ENCODE data around the gene USP40. TPM values are rescaled to one million over a fixed set of nuclear protein-coding genes. Genes with fewer than 3 reads are reported as not detected.
A peak's percentile ranks its signal among the peaks of the same experiment; 100 is the strongest.

Gene USP40
- total and polyA plus RNA-seq, 4 donors = 16.7 to 80.4 (median 35.7) TPM

DNA sequence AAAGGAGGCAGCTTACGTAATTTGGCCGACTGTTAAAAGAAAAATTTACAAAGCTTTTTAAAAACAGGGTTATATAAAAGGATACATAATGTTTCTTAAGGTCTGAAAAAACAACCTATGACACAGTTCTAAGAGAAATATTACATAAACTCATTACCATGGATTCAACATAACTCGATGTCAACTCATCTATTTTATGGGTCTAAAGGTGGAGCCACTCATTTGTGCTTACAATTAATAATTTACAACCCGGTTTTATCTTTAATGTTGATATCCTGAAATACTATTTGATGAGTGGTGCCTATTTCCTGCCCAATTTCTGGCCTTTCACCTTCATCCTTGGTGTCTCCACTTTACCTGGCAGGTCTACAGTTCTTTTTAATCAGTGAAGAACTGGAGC, 15.1 kb downstream of the USP40 start:
- no peaks in the 10 kb centered on the region for H3K9me3 ChIP-seq (ENCODE audit: control insufficient read depth in 4 of 4, insufficient read depth in 3 of 4, low read length in 3 of 4)
- no peaks in the 10 kb centered on the region for H3K27me3 ChIP-seq (ENCODE audit: control insufficient read depth in 3 of 3, insufficient read depth in 3 of 3, low read length in 2 of 3)
- ATAC-seq (ENCODE audit: insufficient read depth, low FRiP score) = no peak
- H3K36me3 ChIP-seq (ENCODE audit: control insufficient read depth in 4 of 4, insufficient read depth in 4 of 4, low read length in 4 of 4) = peaks cover 4 to 25% (median 12%) of the 10 kb centered on the region in 4 donors
- H3K4me1 ChIP-seq (ENCODE audit: control insufficient read depth in 5 of 5, insufficient read depth in 5 of 5, low read length in 5 of 5) = no peaks in the 10 kb centered on the region
- TF ChIP-seq, protein P1, sequence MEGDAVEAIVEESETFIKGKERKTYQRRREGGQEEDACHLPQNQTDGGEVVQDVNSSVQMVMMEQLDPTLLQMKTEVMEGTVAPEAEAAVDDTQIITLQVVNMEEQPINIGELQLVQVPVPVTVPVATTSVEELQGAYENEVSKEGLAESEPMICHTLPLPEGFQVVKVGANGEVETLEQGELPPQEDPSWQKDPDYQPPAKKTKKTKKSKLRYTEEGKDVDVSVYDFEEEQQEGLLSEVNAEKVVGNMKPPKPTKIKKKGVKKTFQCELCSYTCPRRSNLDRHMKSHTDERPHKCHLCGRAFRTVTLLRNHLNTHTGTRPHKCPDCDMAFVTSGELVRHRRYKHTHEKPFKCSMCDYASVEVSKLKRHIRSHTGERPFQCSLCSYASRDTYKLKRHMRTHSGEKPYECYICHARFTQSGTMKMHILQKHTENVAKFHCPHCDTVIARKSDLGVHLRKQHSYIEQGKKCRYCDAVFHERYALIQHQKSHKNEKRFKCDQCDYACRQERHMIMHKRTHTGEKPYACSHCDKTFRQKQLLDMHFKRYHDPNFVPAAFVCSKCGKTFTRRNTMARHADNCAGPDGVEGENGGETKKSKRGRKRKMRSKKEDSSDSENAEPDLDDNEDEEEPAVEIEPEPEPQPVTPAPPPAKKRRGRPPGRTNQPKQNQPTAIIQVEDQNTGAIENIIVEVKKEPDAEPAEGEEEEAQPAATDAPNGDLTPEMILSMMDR (IDR thresholded peaks at IDR 0.05; ENCODE audit: control extremely low read depth, extremely low read depth) = no peak
- H3K27ac ChIP-seq (ENCODE audit: low read depth in 1 of 2, low read length in 1 of 2) = no peak overlapping the region
- no peak overlapping the region for H3K9ac ChIP-seq (ENCODE audit: insufficient read depth in 1 of 2, low read length in 2 of 2)
- H3K4me3 ChIP-seq = no peak overlapping the region
- 72% methylated on average over 4 of the region's 4 CpGs for WGBS, 2 donors
- DNase-seq = no peak

DNA sequence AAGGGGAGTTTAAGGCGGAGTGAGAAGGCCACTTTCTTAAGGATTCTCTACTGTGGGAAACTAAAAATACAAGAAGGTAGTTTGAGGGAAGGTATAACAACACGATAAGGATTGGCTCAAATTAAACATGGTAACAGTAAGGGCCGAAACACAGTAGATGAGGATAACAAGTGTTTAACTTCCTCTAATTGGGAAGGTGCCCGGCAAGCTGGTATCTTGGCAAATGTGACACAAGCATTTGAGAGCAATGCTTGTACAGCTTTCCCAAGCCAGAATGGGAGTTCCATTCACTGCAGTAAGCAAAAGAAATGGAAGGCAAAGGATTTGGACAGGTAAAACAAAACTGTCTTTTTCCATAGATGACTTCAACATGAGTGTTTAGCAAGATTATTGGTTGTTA, 19.8 kb downstream of the USP40 start:
- no peak overlapping the region for H3K9ac ChIP-seq (ENCODE audit: insufficient read depth in 1 of 2, low read length in 2 of 2)
- ATAC-seq (ENCODE audit: insufficient read depth, low FRiP score) (no peak), DNase-seq (no peak)
- H3K9me3 ChIP-seq (ENCODE audit: control insufficient read depth in 4 of 4, insufficient read depth in 3 of 4, low read length in 3 of 4) = peaks cover 0 to 2% (median 0%) of the 10 kb centered on the region in 4 donors
- H3K4me3 ChIP-seq = no peak overlapping the region
- 75 to 91% methylated on average over 4 of the region's 4 CpGs for WGBS, 2 donors
- no peak overlapping the region for H3K27ac ChIP-seq (ENCODE audit: low read depth in 1 of 2, low read length in 1 of 2)
- no peaks in the 10 kb centered on the region for H3K4me1 ChIP-seq (ENCODE audit: control insufficient read depth in 5 of 5, insufficient read depth in 5 of 5, low read length in 5 of 5)
- H3K36me3 ChIP-seq (ENCODE audit: control insufficient read depth in 4 of 4, insufficient read depth in 4 of 4, low read length in 4 of 4) = peaks cover 9 to 27% (median 14%) of the 10 kb centered on the region in 4 donors
- no peaks in the 10 kb centered on the region for H3K27me3 ChIP-seq (ENCODE audit: control insufficient read depth in 3 of 3, insufficient read depth in 3 of 3, low read length in 2 of 3)
- TF ChIP-seq, protein P1 (IDR thresholded peaks at IDR 0.05; ENCODE audit: control extremely low read depth, extremely low read depth) = no peak

DNA sequence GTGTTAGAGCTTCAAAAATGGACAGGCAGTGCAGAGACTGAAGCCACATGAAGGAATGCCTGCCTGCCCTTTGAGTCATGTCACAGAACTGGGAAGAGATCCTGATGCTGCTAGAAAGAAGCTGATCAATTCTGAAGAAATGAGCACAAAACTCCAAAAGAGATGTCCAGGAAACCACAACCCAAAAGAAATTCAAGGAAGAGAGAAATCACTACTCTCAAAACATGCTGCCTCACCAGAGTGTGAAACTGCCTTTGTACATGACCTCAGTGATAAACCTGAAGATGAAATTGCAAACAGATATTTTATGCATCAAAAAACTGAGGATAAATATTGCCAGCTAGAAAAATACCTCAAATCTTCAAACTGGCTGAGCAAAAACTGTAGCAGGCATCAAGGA, 20.5 kb downstream of the USP40 start:
- Histone ChIP-seq H3K9ac (ENCODE audit: insufficient read depth in 1 of 2, low read length in 2 of 2) (no peak overlapping the region), H3K9me3 (ENCODE audit: control insufficient read depth in 4 of 4, insufficient read depth in 3 of 4, low read length in 3 of 4) (peaks cover 0 to 2% (median 0%) of the 10 kb centered on the region in 4 donors), H3K27ac (ENCODE audit: low read depth in 1 of 2, low read length in 1 of 2) (no peak overlapping the region), H3K27me3 (ENCODE audit: control insufficient read depth in 3 of 3, insufficient read depth in 3 of 3, low read length in 2 of 3) (no peaks in the 10 kb centered on the region), H3K36me3 (ENCODE audit: control insufficient read depth in 4 of 4, insufficient read depth in 4 of 4, low read length in 4 of 4) (peaks cover 9 to 27% (median 13%) of the 10 kb centered on the region in 4 donors), H3K4me1 (ENCODE audit: control insufficient read depth in 5 of 5, insufficient read depth in 5 of 5, low read length in 5 of 5) (no peaks in the 10 kb centered on the region), H3K4me3 (no peak overlapping the region)
- no peak for DNase-seq
- TF ChIP-seq, protein P1 (IDR thresholded peaks at IDR 0.05; ENCODE audit: control extremely low read depth, extremely low read depth) = no peak
- no peak for ATAC-seq (ENCODE audit: insufficient read depth, low FRiP score)

DNA sequence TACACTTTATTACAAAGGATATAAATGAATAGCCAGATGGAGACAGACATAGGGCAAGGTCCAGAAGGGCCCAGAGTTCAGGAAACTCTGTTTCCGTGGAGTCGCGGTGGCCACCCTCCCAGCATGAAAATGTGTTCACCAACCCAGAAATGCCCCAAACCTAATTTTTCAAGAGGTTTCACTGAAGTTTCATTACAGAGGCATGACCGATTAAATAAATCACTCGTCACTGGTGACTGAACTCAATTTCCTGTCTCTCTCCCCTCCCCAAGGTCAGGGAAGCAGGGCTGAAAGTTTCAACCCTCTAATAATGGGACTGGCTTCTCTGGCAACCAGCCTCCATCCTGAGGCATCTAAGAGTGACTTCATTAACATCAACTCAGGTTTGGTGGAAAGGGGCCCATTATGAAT, 22.4 kb downstream of the USP40 start:
- 87 to 91% methylated on average over 5 of the region's 5 CpGs for WGBS, 2 donors
- H3K27ac ChIP-seq (ENCODE audit: low read depth in 1 of 2, low read length in 1 of 2) = no peak overlapping the region

More for the DNA sequence above, 22.4 kb downstream of the USP40 start:
- H3K4me3 ChIP-seq = no peak overlapping the region
- H3K9ac ChIP-seq (ENCODE audit: insufficient read depth in 1 of 2, low read length in 2 of 2) = no peak overlapping the region
- H3K36me3 ChIP-seq (ENCODE audit: control insufficient read depth in 4 of 4, insufficient read depth in 4 of 4, low read length in 4 of 4) = peaks cover 7 to 24% (median 11%) of the 10 kb centered on the region in 4 donors
- H3K4me1 ChIP-seq (ENCODE audit: control insufficient read depth in 5 of 5, insufficient read depth in 5 of 5, low read length in 5 of 5) = no peaks in the 10 kb centered on the region
- TF ChIP-seq, protein P1 (IDR thresholded peaks at IDR 0.05; ENCODE audit: control extremely low read depth, extremely low read depth) = no peak
- H3K9me3 ChIP-seq (ENCODE audit: control insufficient read depth in 4 of 4, insufficient read depth in 3 of 4, low read length in 3 of 4) = peaks cover 0 to 2% (median 0%) of the 10 kb centered on the region in 4 donors
- ATAC-seq (ENCODE audit: insufficient read depth, low FRiP score) (no peak), DNase-seq (peak in 2 of 3 donors; percentile 16 to 23)
- no peaks in the 10 kb centered on the region for H3K27me3 ChIP-seq (ENCODE audit: control insufficient read depth in 3 of 3, insufficient read depth in 3 of 3, low read length in 2 of 3)

All from lung (tissue), 12 donors.